Neural progenitor cell (in vitro differentiated cells): ENCODE data around the gene RAD51B.

ENCODE experiments used
- CTCF ChIP-seq: fragments of 200-600 bp; sonication (generic); IDR thresholded peaks from 2 replicates; pipeline ENCODE4 v1.5.1; 2017; ENCODE audit warnings: antibody characterized with exemption, mild to moderate bottlenecking
- EZH2 ChIP-seq: fragments of 200-600 bp; sonication (generic); IDR thresholded peaks from 2 replicates; pipeline ENCODE4 v1.6.1; 2017; ENCODE audit warnings: antibody characterized with exemption, mild to moderate bottlenecking, moderate library complexity
- EZH2phosphoT487 ChIP-seq: fragments of 200-600 bp; sonication (generic); IDR thresholded peaks from 2 replicates; pipeline ENCODE4 v1.6.1; 2017; ENCODE audit warnings: antibody characterized with exemption

GRCh38 chr14:67814821-67815220, 4.8 kb upstream of the RAD51B start:
- no peak for TF ChIP-seq CTCF
- no peak for TF ChIP-seq EZH2
- no peak for TF ChIP-seq EZH2phosphoT487
